Measurements from ENCODE around the gene IGF2R.

DNA sequence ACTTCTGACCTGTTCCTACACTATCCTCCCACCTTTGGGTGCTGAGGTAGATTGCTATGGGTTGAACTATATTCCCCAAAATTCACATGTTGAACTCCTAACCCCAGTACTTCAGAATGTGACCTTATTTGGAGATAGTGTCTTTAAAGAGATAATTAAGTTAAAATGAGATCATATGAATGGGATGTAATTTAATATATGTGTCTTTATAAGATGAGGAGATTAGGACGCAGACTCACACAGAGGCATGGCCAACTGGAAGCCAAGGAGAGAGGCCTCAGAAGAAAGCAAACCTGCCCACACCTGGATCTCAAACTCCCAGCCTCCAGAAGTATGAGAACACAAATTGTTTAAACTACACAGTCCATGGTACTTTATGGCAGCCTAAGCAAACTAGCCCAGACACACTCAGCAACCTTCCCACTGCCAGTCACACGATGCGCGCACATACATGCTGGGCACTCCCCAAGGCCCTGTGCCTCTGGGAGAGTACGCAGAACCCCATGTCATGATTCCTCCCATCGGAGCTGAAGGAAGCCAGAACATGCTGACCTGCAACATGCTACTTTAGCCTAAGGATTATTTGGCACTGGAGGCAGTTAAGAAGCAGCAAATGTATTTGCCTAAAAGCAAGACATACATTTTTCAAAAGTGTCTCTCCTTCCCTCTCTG lies 143.9 kb downstream of the IGF2R start:
- no peak for TF ChIP-seq POLR2A (IDR thresholded peaks at IDR 0.05; ENCODE audit: low read length)
- no peak for TF ChIP-seq GATA1 (IDR thresholded peaks at IDR 0.05; ENCODE audit: low read depth, low read length)
